Measurements from ENCODE around the gene ECEL1. TPM values are rescaled to one million over a fixed set of nuclear protein-coding genes. Genes with fewer than 3 reads are reported as not detected.

Gene ECEL1
- total RNA-seq, 1 experiment from 2014 or later = 12.5 TPM

DNA sequence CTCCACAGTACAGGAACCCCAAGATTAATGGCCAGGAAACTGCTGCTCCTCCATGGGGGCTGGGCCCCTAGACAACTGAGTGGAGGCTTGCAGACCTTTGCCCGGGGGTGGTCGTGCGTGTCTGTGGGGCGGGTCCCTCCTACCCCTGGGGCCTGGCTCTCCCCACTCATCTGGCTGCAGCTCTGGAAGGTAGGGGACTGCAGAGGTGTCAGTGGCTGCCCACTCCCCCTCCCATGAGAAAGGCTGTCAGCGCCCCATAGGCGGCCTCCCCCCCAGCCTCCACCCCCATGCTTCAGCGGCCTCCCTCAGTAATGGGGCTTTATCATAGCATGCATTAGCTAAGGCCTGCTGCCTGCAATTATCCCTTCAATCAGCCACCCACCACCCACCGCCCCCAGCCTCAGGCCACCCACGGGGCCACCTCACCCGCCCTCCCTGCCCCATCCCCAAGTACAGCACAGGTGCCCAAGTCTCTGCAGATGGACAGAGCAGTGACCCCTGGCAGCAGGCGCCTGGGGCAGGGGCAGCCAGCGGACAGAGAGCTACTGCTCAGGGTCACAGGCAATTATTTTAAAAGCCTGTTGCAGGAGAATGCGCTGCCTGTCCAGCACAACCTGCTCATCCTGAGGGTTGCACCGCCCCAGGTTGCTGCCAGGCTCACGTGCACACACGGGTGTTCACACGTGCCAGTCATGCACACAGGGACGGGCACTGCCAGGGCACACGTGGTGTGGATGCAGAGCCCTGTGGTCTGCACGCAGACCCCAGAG is 9.1 kb upstream of the ECEL1 start:
- peaks cover 2% of the 10 kb centered on the region for H3K27me3 ChIP-seq (ENCODE audit: control insufficient read depth, insufficient read depth, low read length)
- no peak overlapping the region for H3K4me3 ChIP-seq (ENCODE audit: insufficient read depth, low read depth, low read length)
- DNase-seq = no peak
- no peaks in the 10 kb centered on the region for H3K36me3 ChIP-seq (replicated peaks; ENCODE audit: control insufficient read depth, insufficient read depth, low read length)

DNA sequence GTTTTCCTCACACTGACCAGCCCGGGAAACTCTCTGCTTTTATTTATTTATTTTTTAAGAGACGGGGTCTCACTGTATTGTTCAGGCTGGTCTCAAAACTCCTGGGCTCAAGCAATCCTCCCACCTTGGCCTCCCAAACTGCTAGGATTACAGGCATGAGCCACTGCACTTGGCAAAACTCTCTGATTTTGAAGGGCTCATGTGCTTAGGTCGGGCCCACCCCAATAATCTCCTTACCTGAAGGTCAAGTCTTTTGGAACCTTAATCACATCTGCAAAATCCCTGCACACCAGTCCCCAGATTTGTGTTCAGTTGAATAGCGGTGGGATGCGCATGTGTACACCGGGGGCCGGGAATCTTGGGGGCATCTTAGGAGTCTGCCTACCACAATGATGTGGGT is 7.7 kb upstream of the ECEL1 start:
- Histone ChIP-seq H3K36me3 (replicated peaks; ENCODE audit: control insufficient read depth, insufficient read depth, low read length) (no peaks in the 10 kb centered on the region), H3K4me3 (ENCODE audit: insufficient read depth, low read depth, low read length) (no peak overlapping the region), H3K27me3 (ENCODE audit: control insufficient read depth, insufficient read depth, low read length) (no peaks in the 10 kb centered on the region; the same call in 1 of the 2 replicates)
- DNase-seq = no peak

DNA sequence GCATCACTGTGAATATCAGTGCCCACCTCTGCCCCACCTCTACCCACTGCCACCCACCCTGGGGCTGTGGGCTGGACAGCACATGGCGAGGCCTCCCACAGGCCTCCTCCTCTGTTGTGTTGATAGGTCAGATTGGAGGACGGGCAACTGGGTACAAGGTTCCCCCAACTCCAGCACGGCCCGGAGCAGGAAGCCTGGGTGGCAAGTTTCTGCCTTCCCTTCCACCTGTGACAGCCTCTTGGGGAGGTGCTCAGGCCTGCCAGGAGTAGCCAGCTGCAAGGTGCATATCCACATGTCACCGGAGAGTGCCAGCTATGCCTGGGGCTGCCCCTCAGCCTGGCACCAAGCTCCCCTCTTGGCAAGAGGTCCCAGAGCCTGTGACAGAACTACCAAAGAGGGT is 6.9 kb upstream of the ECEL1 start:
- DNase-seq = no peak
- no peak overlapping the region for H3K4me3 ChIP-seq (ENCODE audit: insufficient read depth, low read depth, low read length)
- H3K27me3 ChIP-seq (ENCODE audit: control insufficient read depth, insufficient read depth, low read length) = peaks cover 3% of the 10 kb centered on the region; the same call in 1 of the 2 replicates
- no peaks in the 10 kb centered on the region for H3K36me3 ChIP-seq (replicated peaks; ENCODE audit: control insufficient read depth, insufficient read depth, low read length)

DNA sequence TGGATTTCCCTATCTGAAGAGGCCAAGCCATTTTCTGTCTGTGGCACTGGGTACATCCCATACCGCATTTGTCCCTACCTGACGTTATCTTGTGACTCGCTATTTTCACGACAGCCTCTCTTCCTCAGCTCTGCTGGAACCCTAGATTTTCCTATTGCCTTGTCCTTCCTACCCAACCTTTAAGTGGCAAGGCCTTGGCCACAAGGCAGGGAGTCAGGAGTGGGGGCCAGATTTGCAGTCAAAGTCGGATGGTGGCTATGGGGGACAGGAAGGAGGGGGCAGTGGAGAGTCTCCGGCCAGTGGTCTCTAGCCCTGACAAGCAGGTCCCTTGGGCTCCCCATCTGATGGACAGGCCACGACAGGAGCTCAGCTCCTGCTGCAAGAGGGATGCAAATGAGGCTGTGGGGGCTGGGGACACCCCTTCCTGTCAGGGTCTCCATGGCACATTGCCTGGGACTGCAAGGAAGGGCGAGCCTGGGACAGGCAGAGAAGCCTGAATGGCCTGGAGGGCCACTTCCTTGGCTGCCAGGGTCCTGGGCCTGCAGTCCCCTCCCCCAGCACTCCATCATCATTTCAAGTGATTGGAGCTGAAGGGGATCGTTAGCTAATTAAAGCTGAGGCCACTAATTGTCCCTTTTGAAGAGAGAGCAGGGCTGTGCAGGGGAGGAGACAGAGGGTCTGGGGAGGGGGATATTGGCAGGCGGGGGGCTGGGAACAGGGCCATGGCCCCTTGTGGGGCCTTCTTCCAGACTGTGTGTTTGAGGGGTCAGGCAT is 6.3 kb upstream of the ECEL1 start:
- Histone ChIP-seq H3K27me3 (ENCODE audit: control insufficient read depth, insufficient read depth, low read length) (peaks cover 6% of the 10 kb centered on the region), H3K4me3 (ENCODE audit: insufficient read depth, low read depth, low read length) (no peak overlapping the region), H3K36me3 (replicated peaks; ENCODE audit: control insufficient read depth, insufficient read depth, low read length) (no peaks in the 10 kb centered on the region)
- DNase-seq = peak; percentile 58

DNA sequence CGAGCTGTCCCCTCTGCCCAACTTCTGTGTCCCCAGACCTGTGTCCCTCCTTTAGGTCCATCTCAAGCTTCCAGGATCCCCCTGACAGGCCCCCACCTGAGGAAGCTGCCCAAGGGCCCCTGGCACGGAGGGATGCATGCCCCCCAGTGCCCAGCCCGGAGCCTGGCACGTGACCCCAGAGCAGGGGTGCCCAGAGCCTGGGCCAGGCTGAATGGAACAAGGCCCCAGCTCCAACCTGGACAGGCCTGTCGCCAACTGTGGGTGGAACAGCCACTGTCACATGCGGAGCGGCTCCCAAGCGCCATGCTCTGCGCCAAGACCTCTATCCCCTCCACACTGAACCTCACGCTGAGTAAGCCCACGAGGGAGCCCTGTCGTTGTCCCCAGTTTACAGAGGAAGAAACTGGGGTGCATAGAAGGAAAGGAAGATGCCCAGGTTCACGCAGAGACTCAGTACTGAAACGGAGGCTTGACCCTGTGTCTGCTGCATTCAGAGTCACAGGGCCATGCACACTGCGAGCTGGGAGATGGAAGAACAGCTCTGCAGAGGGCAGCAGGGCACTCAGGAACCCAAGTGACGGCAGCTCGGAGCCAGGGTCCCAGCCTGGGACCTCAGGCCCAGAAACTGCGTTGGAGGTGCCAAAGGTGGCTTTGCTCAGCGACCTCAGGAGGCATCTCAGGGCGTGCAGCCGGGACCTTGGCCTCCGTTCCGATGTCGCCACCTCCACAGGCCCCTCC is 5.5 kb upstream of the ECEL1 start:
- Histone ChIP-seq H3K27me3 (ENCODE audit: control insufficient read depth, insufficient read depth, low read length) (peaks cover 13% of the 10 kb centered on the region), H3K4me3 (ENCODE audit: insufficient read depth, low read depth, low read length) (no peak overlapping the region), H3K36me3 (replicated peaks; ENCODE audit: control insufficient read depth, insufficient read depth, low read length) (no peaks in the 10 kb centered on the region)
- DNase-seq = no peak

DNA sequence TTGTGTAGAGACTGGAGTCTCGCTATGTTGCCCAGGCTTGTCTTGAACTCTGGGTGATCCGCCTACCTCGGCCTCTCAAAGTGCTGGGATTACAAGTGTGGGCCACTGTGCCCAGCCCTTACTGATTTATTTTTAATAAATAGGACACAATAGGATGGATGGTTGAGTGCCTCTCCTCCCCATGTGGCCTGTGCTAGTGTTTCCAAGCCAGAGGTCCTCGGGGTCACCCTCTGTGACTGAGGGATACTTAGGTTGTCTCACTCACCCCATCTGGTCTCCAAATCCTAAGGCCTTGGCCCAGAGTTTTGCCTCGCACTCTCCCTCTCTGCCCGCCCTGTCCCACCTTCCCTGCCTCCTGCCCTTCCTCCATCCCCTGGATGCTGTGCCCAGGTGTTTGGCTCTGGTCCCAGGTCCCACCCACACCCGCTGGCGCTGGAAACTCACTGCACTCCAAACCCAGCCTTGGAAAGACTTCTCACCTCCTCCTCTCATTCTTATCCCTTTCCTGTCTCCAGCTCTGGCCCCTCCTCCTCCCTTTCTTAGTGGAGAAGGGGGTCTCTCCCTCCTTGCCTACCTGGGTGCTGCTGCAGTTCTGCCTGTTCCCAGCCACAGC is 4.7 kb upstream of the ECEL1 start:
- no peaks in the 10 kb centered on the region for H3K36me3 ChIP-seq (replicated peaks; ENCODE audit: control insufficient read depth, insufficient read depth, low read length)
- H3K4me3 ChIP-seq (ENCODE audit: insufficient read depth, low read depth, low read length) = no peak overlapping the region
- H3K27me3 ChIP-seq (ENCODE audit: control insufficient read depth, insufficient read depth, low read length) = peaks cover 19% of the 10 kb centered on the region
- DNase-seq = no peak

DNA sequence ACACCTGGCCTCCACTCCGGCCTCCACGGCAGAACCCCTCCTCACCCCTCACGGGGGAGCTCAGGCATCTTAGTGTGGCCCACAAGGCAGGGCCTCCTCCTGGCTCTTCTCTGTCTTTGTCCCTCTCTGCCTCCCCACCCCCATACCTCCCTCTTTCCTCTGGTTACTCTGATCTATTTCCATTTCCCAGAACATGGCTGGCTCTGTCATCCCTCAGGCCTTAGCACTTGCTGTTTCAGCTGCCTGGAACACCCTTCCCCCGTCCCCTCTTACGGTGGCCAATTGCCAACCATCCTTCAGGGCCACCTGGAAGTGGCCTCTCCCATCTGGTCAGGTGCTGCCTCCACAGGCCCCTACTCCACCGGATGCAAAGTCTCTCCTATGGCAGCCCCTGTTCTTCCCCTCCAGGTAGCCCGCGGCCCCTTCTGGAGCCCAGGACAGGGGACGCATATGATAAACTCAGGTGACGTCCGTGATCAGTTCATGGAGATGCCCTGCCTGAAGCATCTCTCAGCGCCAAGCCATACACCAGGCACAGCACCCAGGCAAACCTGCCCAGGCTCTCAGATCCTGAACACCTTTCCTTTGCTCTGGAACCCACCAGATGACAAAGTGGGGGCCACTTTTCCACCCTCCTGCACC is 3.6 kb upstream of the ECEL1 start:
- DNase-seq = peak; percentile 56
- Histone ChIP-seq H3K4me3 (ENCODE audit: insufficient read depth, low read depth, low read length) (no peak overlapping the region), H3K36me3 (replicated peaks; ENCODE audit: control insufficient read depth, insufficient read depth, low read length) (no peaks in the 10 kb centered on the region), H3K27me3 (ENCODE audit: control insufficient read depth, insufficient read depth, low read length) (peaks cover 30% of the 10 kb centered on the region)

DNA sequence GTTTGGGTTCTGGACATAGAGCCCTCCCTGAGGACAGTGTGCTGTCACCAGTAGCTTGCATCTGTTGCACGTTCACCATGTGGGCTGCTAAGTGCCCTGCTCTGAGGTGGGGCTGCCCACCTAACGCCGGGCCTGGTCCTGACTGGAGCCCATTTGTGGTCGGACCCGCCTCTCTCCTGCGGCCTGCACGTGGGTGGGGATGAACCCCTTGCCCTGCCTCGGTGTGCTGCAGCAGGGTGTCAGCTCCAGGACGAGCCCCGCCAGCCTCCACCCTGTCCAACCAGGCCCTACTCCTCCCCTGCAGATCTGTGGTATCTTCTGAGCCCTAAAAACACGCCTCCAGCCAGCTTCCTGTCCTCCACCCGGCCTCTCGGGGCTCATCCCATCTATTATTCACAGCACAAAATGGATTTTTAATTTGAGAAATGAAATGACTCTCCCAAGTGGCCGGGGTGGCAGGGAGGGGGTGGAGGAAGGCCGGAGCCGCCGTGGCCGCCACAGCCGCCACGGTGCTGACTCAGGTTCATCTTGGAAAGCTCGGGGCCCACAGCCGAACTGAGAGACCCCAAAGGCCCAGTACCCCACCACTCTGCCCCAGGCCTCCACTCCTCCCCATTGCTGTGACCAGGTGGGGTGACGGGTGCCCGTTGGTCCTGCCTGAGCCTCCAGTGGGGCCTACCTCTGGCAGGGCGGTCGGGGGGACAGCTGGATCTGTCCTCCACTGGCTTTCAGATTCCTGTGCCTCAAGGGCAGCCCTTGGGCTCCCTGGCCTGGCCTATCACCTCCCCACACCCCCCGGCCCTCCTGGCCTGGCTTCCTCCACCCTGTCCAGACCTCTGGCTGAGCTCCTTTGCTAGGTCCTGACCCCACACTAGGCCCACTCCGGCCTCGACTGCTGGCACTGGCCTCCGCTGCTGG is 2.8 kb upstream of the ECEL1 start:
- peak; percentile 58 for DNase-seq

DNA sequence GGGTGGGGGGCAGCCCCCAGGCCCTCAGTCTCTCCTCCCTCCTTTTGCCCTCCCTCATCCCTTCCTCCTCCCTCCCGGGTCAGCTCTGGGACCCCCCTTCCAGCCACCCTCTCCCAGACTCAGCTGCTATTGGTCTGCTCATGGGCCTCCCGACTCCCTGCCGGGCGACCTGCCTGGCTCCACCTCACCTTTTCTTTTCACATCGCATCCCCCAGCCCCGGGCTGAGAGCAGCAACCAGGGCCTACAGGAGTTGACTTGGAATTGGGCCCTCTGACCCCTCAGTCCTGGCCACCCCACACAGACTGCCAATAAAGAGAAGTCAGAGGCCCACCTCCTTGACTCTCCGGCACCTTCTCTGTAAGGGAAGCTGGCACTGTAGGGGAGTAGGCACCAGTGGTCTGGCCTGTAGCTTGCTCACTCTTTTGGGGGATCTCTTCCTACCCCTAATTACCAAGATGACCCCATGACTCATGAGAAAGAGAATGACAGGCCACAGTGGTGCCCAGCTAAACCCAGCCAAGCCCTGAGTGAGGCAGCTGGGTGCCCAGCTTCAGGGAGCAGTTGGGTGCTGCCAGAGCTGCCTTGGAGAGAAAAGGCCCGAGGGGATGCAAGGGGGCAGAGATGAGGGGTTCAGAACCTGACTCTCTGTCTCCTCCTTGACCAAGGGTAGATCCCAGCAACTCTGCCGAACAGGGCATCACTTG is 2.0 kb upstream of the ECEL1 start:
- DNase-seq = peak; percentile 88
- peaks cover 46% of the 10 kb centered on the region for H3K27me3 ChIP-seq (ENCODE audit: control insufficient read depth, insufficient read depth, low read length)

More for the DNA sequence above, 2.8 kb upstream of the ECEL1 start:
- H3K4me3 ChIP-seq (ENCODE audit: insufficient read depth, low read depth, low read length) = no peak overlapping the region
- H3K27me3 ChIP-seq (ENCODE audit: control insufficient read depth, insufficient read depth, low read length) = peaks cover 37% of the 10 kb centered on the region
- no peaks in the 10 kb centered on the region for H3K36me3 ChIP-seq (replicated peaks; ENCODE audit: control insufficient read depth, insufficient read depth, low read length)

DNA sequence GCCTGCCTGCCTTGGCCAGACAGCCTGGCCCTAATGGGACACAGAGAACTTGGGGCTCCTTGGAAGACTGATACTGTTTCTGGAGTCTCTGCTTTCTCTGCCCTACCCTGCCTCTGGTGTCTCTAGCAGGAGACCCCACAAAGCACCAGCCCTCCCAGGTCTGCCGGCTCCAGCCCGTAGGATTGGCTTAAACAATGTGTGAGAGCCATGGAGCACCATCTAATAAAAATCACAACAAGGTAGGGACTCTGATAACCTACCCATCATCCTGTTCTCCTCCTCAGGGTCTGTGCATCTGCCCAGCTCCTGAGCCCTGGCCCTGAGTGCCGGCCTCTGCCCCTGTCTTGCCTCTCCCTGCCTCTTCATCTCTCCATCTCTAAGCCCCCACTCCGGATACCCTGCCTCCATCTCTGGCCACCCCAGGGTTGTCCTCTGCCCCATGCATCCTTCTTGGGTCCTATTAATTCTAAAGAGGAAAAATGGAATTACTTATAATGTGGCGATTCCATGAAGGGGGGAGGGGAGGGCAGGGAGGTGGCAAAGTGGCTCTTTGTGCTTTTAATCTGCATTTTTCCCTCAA is 1.2 kb upstream of the ECEL1 start:
- no peak overlapping the region for H3K4me3 ChIP-seq (ENCODE audit: insufficient read depth, low read depth, low read length)
- peak; percentile 56 for DNase-seq
- H3K27me3 ChIP-seq (ENCODE audit: control insufficient read depth, insufficient read depth, low read length) = peaks cover 52% of the 10 kb centered on the region
- H3K36me3 ChIP-seq (replicated peaks; ENCODE audit: control insufficient read depth, insufficient read depth, low read length) = no peaks in the 10 kb centered on the region

More for the DNA sequence above, 2.0 kb upstream of the ECEL1 start:
- Histone ChIP-seq H3K36me3 (replicated peaks; ENCODE audit: control insufficient read depth, insufficient read depth, low read length) (no peaks in the 10 kb centered on the region), H3K4me3 (ENCODE audit: insufficient read depth, low read depth, low read length) (no peak overlapping the region)

DNA sequence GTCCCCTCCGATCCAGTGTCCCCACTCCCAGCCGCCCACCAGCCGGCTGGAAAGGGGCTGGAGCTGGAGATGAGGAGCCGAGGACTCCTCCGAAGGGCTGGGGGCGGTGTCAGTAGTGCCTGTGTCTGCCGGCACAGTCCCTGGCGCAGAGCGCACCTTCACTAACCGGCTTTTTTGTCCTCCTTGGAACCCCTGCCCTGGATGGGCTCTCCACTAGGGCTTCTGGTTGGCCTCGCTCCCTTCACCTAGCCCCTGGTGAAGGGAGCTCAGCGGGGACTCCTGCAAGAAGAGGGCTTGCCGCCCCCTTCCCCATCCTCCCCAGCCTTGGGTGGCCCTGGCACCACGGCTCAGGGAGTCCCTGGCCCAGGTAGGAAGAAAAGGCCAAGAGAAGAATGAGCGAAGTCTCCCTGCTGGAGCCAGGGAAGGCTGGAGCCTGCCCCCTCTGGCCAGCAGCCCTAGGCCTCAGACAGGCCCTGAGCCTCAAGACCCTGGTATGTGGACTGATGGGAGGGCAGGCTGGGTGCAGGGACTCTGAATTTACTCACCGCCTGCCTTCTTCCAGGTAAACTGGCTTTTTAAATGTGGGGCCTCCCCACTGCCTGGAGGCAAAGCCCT is 570 bp upstream of the ECEL1 start:
- Histone ChIP-seq H3K27me3 (ENCODE audit: control insufficient read depth, insufficient read depth, low read length) (peaks cover 52% of the 10 kb centered on the region), H3K36me3 (replicated peaks; ENCODE audit: control insufficient read depth, insufficient read depth, low read length) (no peaks in the 10 kb centered on the region), H3K4me3 (ENCODE audit: insufficient read depth, low read depth, low read length) (peak overlapping the region; percentile 41)
- peak; percentile 91 for DNase-seq

Data from H7 (cell line).